Keratinocyte (primary cell): ENCODE data around the gene HSD17B14.

Source experiments
- CTCF ChIP-seq, 3 experiments: IDR thresholded peaks in 1 of 3; conservative IDR thresholded peaks in 1 of 3; optimal IDR thresholded peaks in 1 of 3; 2 replicates in 2 of 3; 3 replicates in 1 of 3; pipeline versions ENCODE3 to v1.5.1; 2011; ENCODE audit warnings: low read length in 3 of 3, mild to moderate bottlenecking in 3 of 3, moderate library complexity in 2 of 3, control low read depth in 1 of 3, inconsistent platforms in 1 of 3; ENCODE audit not compliant: insufficient read depth in 2 of 3; ENCODE audit errors: extremely low read depth in 1 of 3
- EZH2 ChIP-seq: IDR thresholded peaks from one replicate; pipeline ENCODE4 v1.6.1; 2012; ENCODE audit warnings: inconsistent platforms, mild to moderate bottlenecking, low read length, moderate library complexity

- no peak for TF ChIP-seq CTCF (optimal IDR thresholded peaks at IDR 0.05 in 1 of 3, IDR thresholded peaks at IDR 0.05 in 1 of 3, conservative IDR thresholded peaks at IDR 0.05 in 1 of 3; ENCODE audit: extremely low read depth in 1 of 3, insufficient read depth in 2 of 3, low read length in 3 of 3)
- no peak for TF ChIP-seq EZH2
These were observed 30.4 kb upstream of the HSD17B14 start for GRCh38 chr19:48866692-48867091.
